Neural cell (in vitro differentiated cells): ENCODE results near the gene ROPN1B. TPM values are rescaled to one million over a fixed set of nuclear protein-coding genes. Genes with fewer than 3 reads are reported as not detected.
A peak's percentile ranks its signal among the peaks of the same experiment; 100 is the strongest.
"Not testable (repeated sequence)": the region's sequence is repeated elsewhere in the genome, so short reads cannot be mapped to it uniquely, and the experiment has no call there.

Experiments used
- H2AFZ ChIP-seq: fragments of 200-600, 300-800 bp; sonication (generic), shearing (Covaris generic); 2 replicates; pipeline ENCODE4 v1.6.0; 2014; ENCODE audit warnings: low read depth, mild to moderate bottlenecking, antibody characterized with exemption, low read length, moderate library complexity
- H3F3A ChIP-seq: fragments of 200-600 bp; shearing (Covaris generic); 2 replicates; pipeline ENCODE4 v1.6.1; 2016; ENCODE audit warnings: mild to moderate bottlenecking, moderate library complexity, mixed read lengths, antibody characterized with exemption, low read length; ENCODE audit not compliant: insufficient read depth, poor library complexity, severe bottlenecking
- H3K27ac ChIP-seq: fragments of 200-600, 300-800 bp; sonication (generic), shearing (Covaris generic); 2 replicates; pipeline ENCODE4 v1.5.1; 2014; ENCODE audit warnings: mild to moderate bottlenecking, low read length, moderate library complexity
- H3K27me3 ChIP-seq: fragments of 300-800, 200-600 bp; sonication (generic), shearing (Covaris generic); 2 replicates; pipeline ENCODE4 v1.6.0; 2014; ENCODE audit warnings: mild to moderate bottlenecking, low read depth, low read length, moderate library complexity; ENCODE audit not compliant: insufficient read depth
- H3K36me3 ChIP-seq: fragments of 300-800, 200-600 bp; sonication (generic), shearing (Covaris generic); 2 replicates; pipeline ENCODE4 v1.5.1; 2014; ENCODE audit warnings: mild to moderate bottlenecking, antibody characterized with exemption, low read length, moderate library complexity; ENCODE audit not compliant: insufficient read depth
- H3K4me2 ChIP-seq: fragments of 300-800, 200-600 bp; sonication (generic), shearing (Covaris generic); 2 replicates; pipeline ENCODE4 v1.6.0; 2014; ENCODE audit warnings: mild to moderate bottlenecking, low read length
- H3K4me3 ChIP-seq: fragments of 300-800, 200-600 bp; sonication (generic), shearing (Covaris generic); 2 replicates; pipeline ENCODE4 v1.5.1; 2014; ENCODE audit warnings: mild to moderate bottlenecking, low read length, moderate library complexity
- H3K79me2 ChIP-seq: fragments of 200-600 bp; shearing (Covaris generic); replicated peaks from 2 replicates; pipeline ENCODE4 v1.6.0; 2014; ENCODE audit warnings: mild to moderate bottlenecking, low read length, moderate library complexity; ENCODE audit not compliant: insufficient read depth
- H3K9ac ChIP-seq: fragments of 300-800, 200-600 bp; sonication (generic), shearing (Covaris generic); 2 replicates; pipeline ENCODE4 v1.6.1; 2016; ENCODE audit warnings: mild to moderate bottlenecking, low read length, mixed read lengths
- H3K9me2 ChIP-seq: fragments of 200-600 bp; shearing (Covaris generic); 2 replicates; pipeline ENCODE4 v1.6.1; 2016; ENCODE audit warnings: mild to moderate bottlenecking, low read length, mixed read lengths; ENCODE audit not compliant: insufficient read depth
- H3K9me3 ChIP-seq: fragments of 200-600, 300-800 bp; sonication (generic), shearing (Covaris generic); 2 replicates; pipeline ENCODE4 v1.6.1; 2016; ENCODE audit warnings: mild to moderate bottlenecking, mixed run types, low read length, moderate library complexity, mixed read lengths
- H4K20me1 ChIP-seq: fragments of 200-600 bp; shearing (Covaris generic); 2 replicates; pipeline ENCODE4 v1.6.1; 2016; ENCODE audit warnings: mild to moderate bottlenecking, mixed run types; ENCODE audit not compliant: insufficient read depth
- EP300 ChIP-seq: fragments of 450-650 bp; conservative IDR thresholded peaks from 2 replicates; pipeline ENCODE4 v1.6.1; 2014; ENCODE audit warnings: antibody characterized with exemption, mild to moderate bottlenecking, moderate library complexity; ENCODE audit not compliant: poor library complexity, severe bottlenecking
- EZH2 ChIP-seq: fragments of 200-600, 300-800 bp; shearing (Covaris generic), sonication (generic); IDR thresholded peaks from 2 replicates; pipeline ENCODE4 v1.6.1; 2014; ENCODE audit warnings: antibody characterized with exemption, low read length, borderline replicate concordance, mild to moderate bottlenecking; ENCODE audit not compliant: insufficient read depth, poor library complexity, severe bottlenecking
- MXI1 ChIP-seq: fragments of 450-650 bp; conservative IDR thresholded peaks from 2 replicates; pipeline ENCODE4 v1.6.1; 2014; ENCODE audit warnings: antibody characterized with exemption, mild to moderate bottlenecking; ENCODE audit not compliant: poor library complexity, severe bottlenecking
- POLR2AphosphoS5 ChIP-seq: IDR thresholded peaks from 2 replicates; pipeline ENCODE4 v1.6.1; 2012
- RAD21 ChIP-seq: fragments of 450-650 bp; conservative IDR thresholded peaks from 2 replicates; pipeline ENCODE4 v1.6.1; 2014; ENCODE audit warnings: antibody characterized with exemption, mild to moderate bottlenecking, moderate library complexity
- SMC3 ChIP-seq: fragments of 450-650 bp; conservative IDR thresholded peaks from 2 replicates; pipeline ENCODE4 v1.6.1; 2014; ENCODE audit warnings: antibody characterized with exemption, mild to moderate bottlenecking, moderate library complexity; ENCODE audit not compliant: poor library complexity
- TAF1 ChIP-seq: IDR thresholded peaks from 2 replicates; pipeline ENCODE4 v1.6.1; 2012; ENCODE audit warnings: low read depth
- polyA plus RNA-seq: library from polyadenylated mRNA; depleted of rRNA; stranded (reverse); fragments of >200 nt; gene quantifications from 2 replicates; pipeline ENCODE4 v1.2.3, GENCODE V29; 2014
- TF ChIP-seq, protein P1 (sequence below): fragments of 450-650 bp; IDR thresholded peaks from 2 replicates; pipeline ENCODE4 v1.5.1; 2014; ENCODE audit warnings: antibody characterized with exemption, mild to moderate bottlenecking, moderate library complexity; ENCODE audit not compliant: poor library complexity, severe bottlenecking
- TF ChIP-seq, protein P2 (sequence below): IDR thresholded peaks from 2 replicates; pipeline ENCODE4 v1.6.1; 2012; ENCODE audit warnings: borderline replicate concordance

Gene ROPN1B
- polyA plus RNA-seq, 1 donor from 2014 or later = 0.11 TPM

DNA sequence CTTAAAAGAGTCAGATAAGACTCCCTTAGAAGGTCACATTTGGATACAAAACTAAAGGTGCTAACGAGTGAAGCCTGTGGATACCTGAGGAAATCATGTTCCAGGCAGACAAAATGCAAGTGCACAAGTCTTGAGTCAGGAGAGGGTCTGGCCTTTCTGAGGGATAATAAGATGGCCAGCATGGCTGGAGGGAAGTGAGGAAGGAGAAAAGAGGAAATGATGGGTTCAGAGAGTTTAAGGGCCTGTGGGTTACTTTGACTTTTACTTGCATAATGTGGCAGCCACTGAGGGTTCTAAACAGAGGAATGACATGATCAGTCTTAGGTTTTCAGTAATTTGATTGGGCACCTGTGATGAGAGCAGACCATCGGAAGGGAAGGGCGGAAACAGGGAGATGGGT is 3.5 kb upstream of the ROPN1B start:
- no peak overlapping the region for H3K4me3 ChIP-seq
- H3K9me2 ChIP-seq = no peaks in the 10 kb centered on the region
- H3K9me3 ChIP-seq = no peaks in the 10 kb centered on the region
- H4K20me1 ChIP-seq = no peaks in the 10 kb centered on the region
- peaks cover 5% of the 10 kb centered on the region for H3K27me3 ChIP-seq
- TF ChIP-seq POLR2AphosphoS5 = no peak
- no peak for TF ChIP-seq EP300
- no peak for TF ChIP-seq SMC3
- TF ChIP-seq RAD21 = no peak
- TF ChIP-seq, protein P1, sequence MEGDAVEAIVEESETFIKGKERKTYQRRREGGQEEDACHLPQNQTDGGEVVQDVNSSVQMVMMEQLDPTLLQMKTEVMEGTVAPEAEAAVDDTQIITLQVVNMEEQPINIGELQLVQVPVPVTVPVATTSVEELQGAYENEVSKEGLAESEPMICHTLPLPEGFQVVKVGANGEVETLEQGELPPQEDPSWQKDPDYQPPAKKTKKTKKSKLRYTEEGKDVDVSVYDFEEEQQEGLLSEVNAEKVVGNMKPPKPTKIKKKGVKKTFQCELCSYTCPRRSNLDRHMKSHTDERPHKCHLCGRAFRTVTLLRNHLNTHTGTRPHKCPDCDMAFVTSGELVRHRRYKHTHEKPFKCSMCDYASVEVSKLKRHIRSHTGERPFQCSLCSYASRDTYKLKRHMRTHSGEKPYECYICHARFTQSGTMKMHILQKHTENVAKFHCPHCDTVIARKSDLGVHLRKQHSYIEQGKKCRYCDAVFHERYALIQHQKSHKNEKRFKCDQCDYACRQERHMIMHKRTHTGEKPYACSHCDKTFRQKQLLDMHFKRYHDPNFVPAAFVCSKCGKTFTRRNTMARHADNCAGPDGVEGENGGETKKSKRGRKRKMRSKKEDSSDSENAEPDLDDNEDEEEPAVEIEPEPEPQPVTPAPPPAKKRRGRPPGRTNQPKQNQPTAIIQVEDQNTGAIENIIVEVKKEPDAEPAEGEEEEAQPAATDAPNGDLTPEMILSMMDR = no peak
- no peak for TF ChIP-seq MXI1
- TF ChIP-seq, protein P2, sequence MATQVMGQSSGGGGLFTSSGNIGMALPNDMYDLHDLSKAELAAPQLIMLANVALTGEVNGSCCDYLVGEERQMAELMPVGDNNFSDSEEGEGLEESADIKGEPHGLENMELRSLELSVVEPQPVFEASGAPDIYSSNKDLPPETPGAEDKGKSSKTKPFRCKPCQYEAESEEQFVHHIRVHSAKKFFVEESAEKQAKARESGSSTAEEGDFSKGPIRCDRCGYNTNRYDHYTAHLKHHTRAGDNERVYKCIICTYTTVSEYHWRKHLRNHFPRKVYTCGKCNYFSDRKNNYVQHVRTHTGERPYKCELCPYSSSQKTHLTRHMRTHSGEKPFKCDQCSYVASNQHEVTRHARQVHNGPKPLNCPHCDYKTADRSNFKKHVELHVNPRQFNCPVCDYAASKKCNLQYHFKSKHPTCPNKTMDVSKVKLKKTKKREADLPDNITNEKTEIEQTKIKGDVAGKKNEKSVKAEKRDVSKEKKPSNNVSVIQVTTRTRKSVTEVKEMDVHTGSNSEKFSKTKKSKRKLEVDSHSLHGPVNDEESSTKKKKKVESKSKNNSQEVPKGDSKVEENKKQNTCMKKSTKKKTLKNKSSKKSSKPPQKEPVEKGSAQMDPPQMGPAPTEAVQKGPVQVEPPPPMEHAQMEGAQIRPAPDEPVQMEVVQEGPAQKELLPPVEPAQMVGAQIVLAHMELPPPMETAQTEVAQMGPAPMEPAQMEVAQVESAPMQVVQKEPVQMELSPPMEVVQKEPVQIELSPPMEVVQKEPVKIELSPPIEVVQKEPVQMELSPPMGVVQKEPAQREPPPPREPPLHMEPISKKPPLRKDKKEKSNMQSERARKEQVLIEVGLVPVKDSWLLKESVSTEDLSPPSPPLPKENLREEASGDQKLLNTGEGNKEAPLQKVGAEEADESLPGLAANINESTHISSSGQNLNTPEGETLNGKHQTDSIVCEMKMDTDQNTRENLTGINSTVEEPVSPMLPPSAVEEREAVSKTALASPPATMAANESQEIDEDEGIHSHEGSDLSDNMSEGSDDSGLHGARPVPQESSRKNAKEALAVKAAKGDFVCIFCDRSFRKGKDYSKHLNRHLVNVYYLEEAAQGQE = no peak
- TF ChIP-seq EZH2 = no peak
- TF ChIP-seq TAF1 = no peak
- H3K27ac ChIP-seq = no peak overlapping the region
- H3K4me2 ChIP-seq = no peak overlapping the region
- H2AFZ ChIP-seq = no peak overlapping the region
- no peaks in the 10 kb centered on the region for H3K79me2 ChIP-seq
- no peak overlapping the region for H3K9ac ChIP-seq
- no peaks in the 10 kb centered on the region for H3K36me3 ChIP-seq
- H3F3A ChIP-seq = no peaks in the 10 kb centered on the region

DNA sequence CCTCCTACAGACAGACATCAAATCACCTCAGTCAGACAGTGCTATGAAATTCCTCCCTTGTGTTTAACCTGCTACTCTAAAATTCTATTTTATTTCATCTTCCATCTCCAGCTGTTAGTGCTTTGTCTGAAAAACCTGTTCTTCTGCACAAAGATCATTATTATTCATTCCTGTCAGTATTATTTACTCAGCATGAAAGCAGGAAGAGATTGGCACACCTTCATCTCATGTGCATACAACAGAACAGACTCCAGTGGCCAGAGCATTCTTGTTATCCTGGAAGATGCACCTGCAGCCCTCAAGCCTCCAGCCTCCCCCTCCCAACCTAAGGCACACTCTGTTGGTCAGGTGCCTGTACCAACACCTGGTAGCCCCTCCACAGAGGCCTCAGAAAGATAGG is 1.8 kb upstream of the ROPN1B start:
- peaks cover 17% of the 10 kb centered on the region for H3K27me3 ChIP-seq
- TF ChIP-seq POLR2AphosphoS5 (peak; percentile 64), TAF1 (no peak), EP300 (peak; percentile 67), SMC3 (no peak)
- TF ChIP-seq, protein P1 = no peak
- TF ChIP-seq, protein P2 = peak; percentile 30

DNA sequence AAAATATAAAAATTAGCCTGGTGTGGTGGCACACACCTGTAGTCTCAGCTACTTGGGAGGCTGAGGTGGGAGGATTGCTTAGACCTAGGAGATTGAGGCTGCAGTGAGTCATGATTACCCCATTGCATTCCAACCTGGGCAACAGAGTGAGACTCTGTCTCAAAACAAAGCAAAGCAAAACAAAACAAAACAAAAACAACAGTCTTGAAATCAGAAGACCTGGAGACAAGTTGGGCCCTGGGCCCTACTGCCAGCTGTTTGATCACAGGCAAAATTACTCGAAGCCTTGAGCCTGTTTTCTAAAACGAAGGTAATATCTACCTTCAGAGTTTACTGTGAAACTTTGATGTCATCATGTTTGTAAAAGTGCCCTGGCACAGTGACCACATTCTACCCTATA is 857 bp upstream of the ROPN1B start:
- not testable (repeated sequence) for H3K4me3 ChIP-seq, H3K9me2 ChIP-seq, H3F3A ChIP-seq, H3K4me2 ChIP-seq, H3K27ac ChIP-seq, H3K9ac ChIP-seq, H2AFZ ChIP-seq, H3K79me2 ChIP-seq, H4K20me1 ChIP-seq, H3K36me3 ChIP-seq, H3K9me3 ChIP-seq
- H3K27me3 ChIP-seq = peaks cover 17% of the 10 kb centered on the region

More for the DNA sequence above, 1.8 kb upstream of the ROPN1B start:
- Histone ChIP-seq H3K9me3 (no peaks in the 10 kb centered on the region), H2AFZ (peak overlapping the region; percentile 28), H3K36me3 (no peaks in the 10 kb centered on the region), H3F3A (no peaks in the 10 kb centered on the region), H3K27ac (peak overlapping the region; percentile 72), H3K4me3 (no peak overlapping the region), H4K20me1 (no peaks in the 10 kb centered on the region), H3K9ac (peak overlapping the region; percentile 22), H3K79me2 (no peaks in the 10 kb centered on the region), H3K4me2 (no peak overlapping the region), H3K9me2 (no peaks in the 10 kb centered on the region)
